Fibroblast of villous mesenchyme (primary cell): Measurements from ENCODE around the gene INPP4B. TPM values are rescaled to one million over a fixed set of nuclear protein-coding genes. Genes with fewer than 3 reads are reported as not detected.

ENCODE experiments used
- DNase-seq: peaks from one replicate; pipeline ENCODE4 v3.0.0-alpha.2; 2010; ENCODE audit warnings: low read depth
- H3K4me3 ChIP-seq: 2 replicates; pipeline ENCODE4 v1.5.1; 2011; ENCODE audit warnings: low read depth, mild to moderate bottlenecking, low read length
- CTCF ChIP-seq: IDR thresholded peaks from 2 replicates; pipeline ENCODE4 v1.5.1; 2012; ENCODE audit warnings: low read depth, mild to moderate bottlenecking, low read length; ENCODE audit not compliant: insufficient read depth
- total RNA-seq: library from RNA; depleted of rRNA; stranded (reverse); fragments of >200 nt; gene quantifications from 2 replicates; pipeline ENCODE4 v1.2.3, GENCODE V29; 2012

Gene INPP4B
- total RNA-seq, 1 donor: 64.3 TPM

GRCh38 chr4:142035566-142035965 lies 810.5 kb downstream of the INPP4B start:
- no peak for DNase-seq
- H3K4me3 ChIP-seq: no peak overlapping the region
- no peak for TF ChIP-seq CTCF

GRCh38 chr4:142034101-142034500 lies 812.0 kb downstream of the INPP4B start:
- no peak overlapping the region for H3K4me3 ChIP-seq
- no peak for TF ChIP-seq CTCF
- no peak for DNase-seq

GRCh38 chr4:142030010-142030409 lies 816.1 kb downstream of the INPP4B start:
- TF ChIP-seq CTCF: no peak
- DNase-seq: no peak
- no peak overlapping the region for H3K4me3 ChIP-seq

- H3K4me3 ChIP-seq: no peak overlapping the region
- no peak for TF ChIP-seq CTCF
- DNase-seq: no peak
Observed at GRCh38 chr4:142021761-142022160, 824.3 kb downstream of the INPP4B start.

- TF ChIP-seq CTCF: no peak
- H3K4me3 ChIP-seq: no peak overlapping the region
- DNase-seq: no peak
Observed at GRCh38 chr4:142021181-142021580, 824.9 kb downstream of the INPP4B start.

GRCh38 chr4:142016031-142016430 lies 830.1 kb downstream of the INPP4B start:
- no peak overlapping the region for H3K4me3 ChIP-seq
- no peak for DNase-seq
- no peak for TF ChIP-seq CTCF

GRCh38 chr4:142009751-142010150 lies 836.4 kb downstream of the INPP4B start:
- no peak overlapping the region for H3K4me3 ChIP-seq
- no peak for DNase-seq
- TF ChIP-seq CTCF: no peak
